ENCODE data around the gene CTBP2.

CTBP2 gene

DNA sequence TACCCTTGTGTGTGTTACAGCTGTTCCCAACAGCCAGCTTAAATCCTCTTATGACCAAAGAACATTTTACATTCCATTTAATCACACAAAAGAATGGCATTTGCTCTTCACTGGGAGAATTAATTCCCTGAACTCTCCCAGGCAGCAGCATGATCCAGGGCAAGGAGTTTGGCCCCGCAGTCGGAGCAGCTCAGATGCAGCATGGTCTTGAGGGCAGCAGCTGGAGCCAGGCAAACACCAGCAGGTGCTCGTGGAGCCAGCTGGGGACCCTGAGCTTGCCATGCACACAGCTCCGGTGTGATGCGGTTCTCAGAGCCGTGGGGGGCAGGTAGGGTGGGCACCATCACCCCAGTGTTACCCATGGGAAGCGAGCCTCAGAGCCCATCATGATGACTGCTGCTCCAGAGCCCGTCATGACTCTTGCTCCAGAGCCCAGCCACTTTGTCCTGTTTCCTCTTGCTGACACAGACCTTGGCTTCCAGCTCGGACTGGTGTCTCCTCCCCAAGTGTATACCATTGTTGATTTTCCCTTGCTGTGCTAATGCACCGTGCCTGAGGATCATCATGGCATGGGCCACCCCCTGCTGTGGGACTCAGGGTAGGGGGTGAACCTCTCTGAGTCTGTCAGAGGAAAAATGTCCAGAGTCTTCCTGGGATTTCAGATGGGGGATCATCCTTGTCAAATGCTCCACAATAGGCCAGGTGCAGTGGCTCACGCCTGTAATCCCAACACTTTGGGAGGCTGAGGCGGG is 142.6 kb downstream of the CTBP2 start:
- no peak for DNase-seq

DNA sequence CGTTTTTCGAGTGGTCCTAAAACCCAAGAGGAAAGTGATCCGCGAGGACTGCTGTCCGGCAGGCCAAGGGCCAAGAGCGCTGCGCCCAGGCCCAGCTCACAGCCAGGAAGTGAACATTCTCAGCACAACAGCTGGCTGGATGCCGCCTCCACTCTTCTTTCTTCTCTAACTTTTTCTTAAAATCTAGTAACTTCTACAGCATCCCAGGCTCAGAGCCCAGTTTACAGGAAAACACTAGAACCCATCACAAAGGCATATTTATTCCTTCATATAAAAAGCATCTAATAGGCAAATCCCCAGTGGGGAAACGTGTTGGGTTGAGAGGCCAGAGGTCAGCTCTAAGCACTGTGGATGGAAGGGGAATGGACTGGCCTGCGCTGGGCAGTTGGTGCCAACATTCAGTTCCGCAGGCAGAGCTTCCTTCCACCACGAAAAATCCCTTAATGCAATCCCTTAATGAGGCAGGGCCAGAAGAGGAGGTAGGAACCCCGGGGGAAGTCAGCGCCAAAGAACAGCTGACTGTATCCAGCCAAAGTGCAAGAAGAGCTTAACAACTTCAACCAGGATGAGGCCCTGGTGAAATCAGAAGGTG is 143.7 kb downstream of the CTBP2 start:
- no peak for DNase-seq

DNA sequence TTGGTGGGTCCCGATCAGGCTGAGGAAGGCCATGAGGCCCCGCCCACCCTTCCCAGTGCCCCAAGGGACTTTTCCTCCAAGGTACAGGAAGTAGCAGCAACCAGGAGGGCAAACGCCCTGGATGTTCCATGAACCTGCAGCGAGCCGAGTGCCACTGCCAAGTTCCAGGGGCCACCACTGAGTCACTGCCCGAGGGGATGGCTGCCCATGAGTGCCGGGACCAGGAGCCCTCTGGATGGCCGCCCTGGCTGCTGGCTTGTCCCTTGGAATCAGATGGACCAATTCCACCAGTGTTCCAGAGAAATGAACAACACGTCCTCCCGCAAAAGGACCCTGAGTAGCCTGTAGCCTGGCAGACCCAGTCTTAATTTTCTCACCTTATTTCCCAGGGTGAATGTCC is 144.2 kb downstream of the CTBP2 start:
- no peak for DNase-seq

DNA sequence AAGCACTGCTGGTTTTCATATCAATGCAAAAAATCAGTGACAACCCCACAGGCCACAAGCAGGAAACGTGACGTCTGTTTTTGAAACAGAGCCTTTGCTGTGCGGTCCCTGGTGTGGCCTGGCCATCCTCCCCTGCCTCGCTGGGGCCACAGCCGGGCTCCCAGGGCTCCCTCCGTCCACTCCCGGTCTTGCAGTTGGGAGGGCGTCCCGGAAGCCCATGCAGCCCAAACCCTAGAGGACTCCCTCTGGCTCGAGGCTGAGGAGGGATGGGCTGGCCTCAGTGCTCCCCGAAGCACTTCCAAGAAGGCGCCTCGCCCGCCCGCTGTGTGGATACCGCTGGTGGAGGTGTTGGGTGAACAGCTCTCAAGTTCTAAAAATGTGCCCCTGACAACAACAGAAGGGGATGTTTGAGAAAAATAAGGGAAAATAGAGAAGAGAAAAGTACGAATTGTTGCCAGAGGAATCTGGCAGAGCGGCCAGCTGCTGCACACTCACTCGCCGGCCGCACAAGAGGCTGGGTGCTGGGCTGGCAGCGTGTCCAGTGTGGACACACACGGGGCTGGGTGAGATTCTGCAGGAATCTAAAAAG is 144.9 kb downstream of the CTBP2 start:
- DNase-seq: no peak

DNA sequence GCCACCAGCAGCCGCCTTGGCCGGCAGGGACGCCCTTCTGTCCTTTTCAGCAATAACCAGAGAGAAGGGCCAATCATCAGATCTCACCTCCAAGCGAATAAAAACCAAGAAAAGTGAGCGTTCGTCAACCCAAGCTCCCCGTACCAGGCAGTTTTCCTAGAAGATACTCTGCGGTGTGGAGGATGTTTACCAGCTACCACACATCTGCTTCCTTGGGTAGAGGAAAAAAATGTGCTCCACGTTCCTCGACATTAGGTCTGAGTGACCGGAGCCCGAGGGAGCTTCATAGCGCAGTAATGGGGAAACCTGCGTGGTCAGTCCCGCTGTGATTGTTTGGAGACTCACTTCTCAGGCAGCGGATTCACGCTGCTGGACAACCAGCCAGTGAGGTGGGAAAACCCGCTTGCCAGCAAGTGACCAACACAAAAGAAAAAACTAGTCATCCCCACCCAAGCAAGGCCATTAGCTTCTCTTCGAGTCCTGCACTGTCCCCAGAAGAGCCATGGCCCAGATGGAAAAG is 145.5 kb downstream of the CTBP2 start:
- no peak for DNase-seq

DNA sequence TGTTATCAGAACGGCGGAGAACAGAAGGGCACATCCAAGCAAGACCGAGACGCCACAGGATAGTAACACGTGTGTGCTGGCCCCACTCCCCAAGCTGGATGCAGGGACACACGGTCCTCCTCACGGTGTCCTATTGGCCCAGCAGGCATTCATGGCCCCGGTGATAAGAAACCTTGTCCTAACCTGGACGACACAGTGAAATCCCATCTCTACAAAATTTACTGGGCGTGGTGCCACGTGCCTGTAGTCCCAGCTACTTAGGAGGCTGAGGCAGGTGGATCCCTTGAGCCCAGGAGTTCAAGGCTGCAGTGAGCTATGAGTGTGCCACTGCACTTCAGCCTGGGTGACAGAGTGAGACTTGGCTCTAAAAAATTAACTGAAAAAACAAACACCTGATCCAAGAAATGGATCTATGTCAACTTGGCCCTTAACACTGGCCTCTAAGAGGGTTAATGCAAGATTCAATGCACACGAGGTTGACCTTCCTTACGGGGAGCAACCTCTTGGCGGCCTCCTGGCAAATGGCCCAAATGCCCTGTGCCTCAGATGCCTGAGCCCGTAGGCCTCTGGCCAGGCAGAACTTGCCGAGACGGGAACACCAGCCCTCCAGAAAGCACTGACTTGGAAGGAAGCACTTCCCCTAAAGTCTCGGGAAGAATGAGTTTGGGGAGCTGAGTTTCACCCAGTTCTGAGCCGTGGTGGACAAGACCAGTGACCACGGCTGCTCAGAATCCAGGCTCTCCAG is 146.1 kb downstream of the CTBP2 start:
- no peak for DNase-seq

DNA sequence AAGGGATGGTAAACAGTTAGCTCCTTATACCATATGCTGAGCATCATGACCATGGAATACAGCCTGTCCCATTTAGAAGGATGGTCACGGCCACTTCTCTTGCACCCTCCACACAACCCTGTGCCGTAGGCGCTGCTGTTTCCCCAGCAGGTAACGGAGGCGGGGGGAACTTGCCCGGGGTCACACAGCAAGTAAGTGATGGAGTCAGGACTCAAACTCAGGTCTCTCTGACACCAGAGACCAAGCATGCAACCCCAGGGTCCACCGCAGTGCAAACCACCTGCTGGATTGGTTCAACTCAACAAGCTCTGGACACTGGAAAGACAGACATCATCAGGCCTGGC is 146.9 kb downstream of the CTBP2 start:
- no peak for DNase-seq

DNA sequence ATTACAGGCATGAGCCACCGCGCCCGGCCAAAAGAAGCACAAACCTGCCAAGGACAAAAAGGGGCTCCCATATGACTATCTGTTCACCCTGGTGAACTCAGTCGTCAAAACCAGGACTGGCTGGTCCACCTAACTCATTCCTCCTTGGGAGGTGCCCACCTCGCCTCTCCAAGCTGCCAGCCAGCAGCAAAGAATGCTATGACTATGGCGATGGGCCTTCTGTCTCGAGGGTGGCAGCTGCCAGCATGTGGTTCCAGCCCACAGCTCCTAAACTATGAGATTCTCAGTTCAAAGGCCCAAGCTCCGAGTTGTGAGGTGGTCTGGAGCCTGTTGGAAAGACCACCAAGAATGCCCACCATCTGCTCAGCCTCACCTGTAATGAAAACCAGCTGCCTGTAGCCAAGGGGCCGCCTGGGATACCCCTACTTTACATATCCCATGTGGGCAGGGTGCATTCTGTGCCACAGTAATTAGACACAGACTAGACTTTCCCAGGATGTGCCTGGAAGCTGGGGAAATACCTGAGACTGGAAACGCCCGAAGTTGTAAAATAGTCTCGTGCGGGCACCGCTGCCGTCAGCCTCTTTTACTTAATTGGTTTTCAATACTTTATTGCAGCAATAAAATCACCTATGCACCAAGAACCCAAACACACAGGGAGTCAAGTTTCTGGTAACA is 147.4 kb downstream of the CTBP2 start:
- no peak for DNase-seq

DNA sequence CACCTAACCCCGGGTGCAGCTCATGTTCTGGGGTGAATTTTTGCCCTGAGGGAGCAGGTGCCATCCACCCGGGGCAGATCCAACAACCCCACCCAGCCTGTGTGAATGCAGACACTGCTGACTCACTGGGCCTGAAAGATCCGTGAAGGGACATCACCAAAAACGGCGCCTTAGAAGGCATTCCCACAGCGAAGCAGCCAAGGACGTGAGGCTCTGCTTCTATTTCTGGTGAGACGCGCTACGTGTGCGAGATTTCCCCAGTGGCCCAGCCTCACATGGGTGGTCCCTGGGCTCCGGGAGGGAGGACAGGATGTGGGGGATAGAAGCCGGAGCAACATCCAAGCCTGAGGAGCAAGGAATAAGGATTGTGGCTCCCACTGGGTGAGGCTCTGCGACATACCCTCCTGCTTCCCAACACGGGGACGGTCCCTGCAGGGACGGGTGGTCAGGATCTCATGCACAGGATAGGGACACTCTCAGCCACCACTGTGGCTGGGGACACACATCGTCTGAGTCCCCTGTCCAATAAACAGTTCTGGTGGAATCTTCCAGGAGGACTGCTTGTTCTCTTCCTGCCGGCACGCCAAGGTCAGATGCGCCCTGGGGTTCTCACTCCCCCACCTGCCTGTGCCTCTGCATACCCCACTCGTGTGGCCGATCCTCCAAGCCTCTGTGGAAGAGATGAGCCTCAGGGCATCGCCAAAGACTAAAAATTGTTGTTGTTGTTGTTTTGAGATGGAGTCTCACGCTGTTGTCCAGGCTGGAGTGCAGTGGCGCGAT is 148.2 kb downstream of the CTBP2 start:
- DNase-seq: no peak

DNA sequence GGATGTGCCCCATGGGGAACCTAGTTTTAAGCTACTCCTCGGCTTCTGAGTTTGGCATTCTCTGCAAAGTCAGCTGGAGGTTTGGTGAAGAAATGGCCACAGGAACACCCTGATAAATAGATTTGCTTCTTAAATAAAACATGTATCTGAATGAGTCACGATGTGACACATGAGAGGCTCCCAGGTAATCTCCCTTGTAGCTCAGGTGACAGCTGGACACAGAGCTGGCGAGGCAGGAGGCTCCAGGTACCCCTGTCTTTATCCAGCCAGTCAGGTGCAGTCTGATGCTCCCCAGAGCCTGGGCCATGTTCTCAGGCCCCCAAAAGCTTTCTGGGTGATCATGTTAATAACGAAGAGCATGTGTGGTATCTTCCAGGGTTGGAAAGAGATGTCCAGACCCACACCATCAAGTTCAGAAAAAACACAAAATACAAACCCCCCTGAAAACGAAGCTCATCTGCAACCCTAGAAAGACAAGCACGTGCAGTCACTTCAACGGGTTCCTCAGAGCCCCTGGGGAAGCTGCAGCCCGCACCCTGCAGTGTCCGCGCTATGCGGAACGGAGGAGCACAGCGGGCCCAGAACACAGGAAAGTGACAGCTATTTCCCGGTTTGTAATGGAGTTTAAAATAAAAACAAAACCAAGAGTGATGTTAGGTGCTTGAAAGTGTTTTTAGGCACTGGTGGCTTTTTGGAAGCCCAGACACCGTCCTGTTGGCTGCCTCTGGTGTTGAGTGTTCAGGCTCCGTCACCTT is 149.0 kb downstream of the CTBP2 start:
- DNase-seq: no peak

DNA sequence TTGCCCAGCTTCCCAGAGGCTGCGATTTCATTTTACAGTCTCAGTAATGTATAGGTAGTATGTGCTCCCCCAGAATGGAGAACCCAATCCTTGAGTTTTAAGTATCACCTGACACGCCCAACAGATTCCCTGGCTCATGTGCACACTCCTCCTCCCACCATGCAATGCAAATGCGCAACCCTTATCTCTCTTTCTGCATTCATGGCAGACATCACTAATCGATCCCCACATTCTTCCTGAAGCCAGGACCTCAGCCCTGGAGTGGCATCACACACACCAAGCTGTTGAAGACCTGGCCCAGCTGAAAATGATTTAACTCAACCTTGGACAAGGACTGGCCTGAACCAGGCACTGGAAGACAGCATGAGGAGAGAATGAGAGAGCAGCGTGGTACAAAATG is 150.0 kb downstream of the CTBP2 start:
- no peak for DNase-seq

DNA sequence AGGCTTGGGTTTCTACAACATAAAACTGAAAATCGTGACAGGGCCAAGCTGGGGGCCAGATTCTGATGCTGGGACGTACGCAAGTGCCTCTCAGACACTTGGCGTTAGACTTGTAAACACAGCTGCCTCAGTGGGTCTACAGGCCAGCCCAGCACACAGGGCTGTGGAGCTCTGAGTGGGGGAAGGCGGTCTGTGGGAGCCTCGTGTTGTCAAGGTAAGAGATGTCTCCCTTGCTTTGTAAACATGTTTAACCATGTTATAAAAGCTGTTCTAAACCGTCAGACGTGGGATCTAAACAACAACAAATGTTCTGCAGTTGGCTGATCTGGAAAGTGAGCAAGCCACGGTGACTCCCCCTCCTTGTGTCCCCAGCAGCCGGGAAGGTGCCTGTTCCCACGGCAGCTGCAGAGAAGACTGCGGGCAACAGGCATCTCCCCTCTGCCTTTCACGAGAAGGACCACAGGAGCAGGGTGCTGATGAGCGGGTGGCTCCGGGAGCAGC is 150.7 kb downstream of the CTBP2 start:
- DNase-seq: no peak

DNA sequence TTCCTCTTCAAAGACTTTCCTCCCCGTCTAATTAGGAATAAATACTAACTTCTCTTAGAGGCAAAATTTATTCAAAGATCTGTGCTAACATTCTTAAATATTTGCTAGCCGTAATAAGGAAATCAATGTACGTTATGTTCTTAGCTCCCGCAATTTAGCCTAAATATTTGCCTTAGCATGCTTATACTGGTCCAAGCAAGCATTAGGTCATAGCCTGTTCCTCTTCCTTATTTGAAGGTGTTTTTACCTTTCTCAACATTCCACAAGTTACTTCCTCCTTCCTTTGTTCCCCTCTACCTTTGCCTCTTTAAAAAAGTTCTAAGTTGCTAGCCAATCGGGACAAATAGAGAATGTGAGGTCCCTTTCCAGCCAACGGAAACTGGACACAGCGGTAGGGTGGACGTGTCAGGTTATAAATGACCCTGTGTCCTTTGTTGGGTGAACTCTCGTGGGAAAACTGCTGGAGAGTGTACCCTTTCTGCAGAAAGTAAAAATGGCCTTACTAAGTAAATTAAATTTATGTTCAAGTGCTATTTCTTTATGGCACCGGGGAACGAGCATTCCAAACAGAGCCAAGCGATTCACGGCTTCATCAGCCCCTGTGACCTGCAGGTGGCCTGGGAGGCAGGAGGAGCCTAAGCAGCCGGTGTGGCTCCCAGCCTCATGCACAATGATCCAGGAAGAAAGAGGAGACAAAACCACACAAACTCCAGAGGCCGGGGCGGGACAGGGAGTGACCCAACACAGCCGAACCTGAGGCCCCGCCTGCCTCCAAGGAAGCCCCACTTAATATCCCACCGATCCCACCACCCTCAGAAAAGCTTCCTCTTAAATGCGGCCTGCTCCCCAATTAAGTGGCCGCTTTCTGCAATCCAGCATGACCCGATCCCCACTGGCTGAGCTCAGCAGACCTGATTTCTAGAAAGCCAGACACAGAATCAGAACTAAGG is 151.4 kb downstream of the CTBP2 start:
- DNase-seq: no peak

DNA sequence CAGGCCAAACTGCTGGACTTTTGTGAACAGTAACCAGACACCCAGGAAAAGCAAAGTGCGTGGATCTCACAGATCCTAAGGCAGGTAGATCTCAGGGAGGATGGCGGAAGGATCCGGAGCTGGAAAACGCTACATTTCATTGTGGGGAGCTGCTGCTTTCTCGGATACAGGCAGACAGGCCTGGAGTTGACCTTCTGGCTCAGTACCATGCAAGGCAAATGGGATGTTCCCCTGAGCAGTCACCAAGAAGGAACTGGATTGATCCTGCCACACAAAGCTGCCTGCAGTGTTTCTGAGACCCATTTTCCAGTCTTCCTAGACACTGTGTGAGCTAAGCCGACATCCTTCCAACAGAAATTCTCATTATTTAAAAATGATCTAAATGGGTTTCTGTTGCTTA is 152.9 kb downstream of the CTBP2 start:
- no peak for DNase-seq

DNA sequence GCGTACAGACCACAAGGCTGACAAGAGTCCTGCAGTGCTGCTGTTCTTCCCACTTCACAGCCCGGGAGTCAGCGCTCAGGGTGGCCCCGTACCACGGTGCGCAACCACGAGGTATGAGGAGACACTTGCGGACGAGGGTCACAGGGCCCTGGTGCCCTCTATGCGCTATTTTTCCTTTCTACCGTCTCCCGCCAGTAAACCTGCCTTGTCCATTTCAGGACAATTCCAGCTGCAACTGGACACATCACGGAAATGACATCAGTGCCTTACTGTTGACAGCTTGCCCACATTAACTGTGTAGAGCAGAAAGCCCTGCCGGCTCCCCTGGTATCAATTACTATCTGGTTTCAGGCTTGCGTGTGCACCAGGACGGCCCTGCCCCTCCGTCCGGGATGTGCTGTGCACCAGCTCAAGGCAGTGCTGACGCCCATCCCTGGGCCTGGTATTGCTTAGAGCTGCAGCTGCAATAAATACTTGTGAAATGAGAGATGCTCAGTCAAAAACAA is 153.4 kb downstream of the CTBP2 start:
- DNase-seq: no peak

DNA sequence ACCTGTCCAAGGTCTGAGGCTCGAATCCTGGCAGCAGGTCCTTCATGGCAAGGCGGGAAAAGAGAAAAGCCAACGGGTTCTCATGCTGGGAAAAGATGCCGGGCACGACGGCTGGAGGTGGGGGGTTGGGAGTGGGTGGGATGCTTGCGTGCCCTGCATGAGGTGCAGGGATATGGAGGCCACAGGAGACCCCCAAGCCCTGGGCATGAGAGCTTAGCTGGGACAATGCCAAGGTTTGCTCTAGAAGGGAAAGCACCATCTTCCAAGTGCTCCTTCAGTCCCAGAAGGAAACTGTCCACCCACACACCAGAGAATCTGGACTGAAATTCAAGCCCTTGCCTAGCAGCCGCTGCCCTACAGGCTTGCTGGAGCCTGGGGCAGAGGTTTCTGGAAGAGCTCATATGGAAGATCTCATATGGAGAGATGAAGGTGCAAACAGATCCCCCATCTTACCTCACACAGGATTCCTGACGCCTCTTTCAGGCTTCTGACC is 154.1 kb downstream of the CTBP2 start:
- DNase-seq: no peak

DNA sequence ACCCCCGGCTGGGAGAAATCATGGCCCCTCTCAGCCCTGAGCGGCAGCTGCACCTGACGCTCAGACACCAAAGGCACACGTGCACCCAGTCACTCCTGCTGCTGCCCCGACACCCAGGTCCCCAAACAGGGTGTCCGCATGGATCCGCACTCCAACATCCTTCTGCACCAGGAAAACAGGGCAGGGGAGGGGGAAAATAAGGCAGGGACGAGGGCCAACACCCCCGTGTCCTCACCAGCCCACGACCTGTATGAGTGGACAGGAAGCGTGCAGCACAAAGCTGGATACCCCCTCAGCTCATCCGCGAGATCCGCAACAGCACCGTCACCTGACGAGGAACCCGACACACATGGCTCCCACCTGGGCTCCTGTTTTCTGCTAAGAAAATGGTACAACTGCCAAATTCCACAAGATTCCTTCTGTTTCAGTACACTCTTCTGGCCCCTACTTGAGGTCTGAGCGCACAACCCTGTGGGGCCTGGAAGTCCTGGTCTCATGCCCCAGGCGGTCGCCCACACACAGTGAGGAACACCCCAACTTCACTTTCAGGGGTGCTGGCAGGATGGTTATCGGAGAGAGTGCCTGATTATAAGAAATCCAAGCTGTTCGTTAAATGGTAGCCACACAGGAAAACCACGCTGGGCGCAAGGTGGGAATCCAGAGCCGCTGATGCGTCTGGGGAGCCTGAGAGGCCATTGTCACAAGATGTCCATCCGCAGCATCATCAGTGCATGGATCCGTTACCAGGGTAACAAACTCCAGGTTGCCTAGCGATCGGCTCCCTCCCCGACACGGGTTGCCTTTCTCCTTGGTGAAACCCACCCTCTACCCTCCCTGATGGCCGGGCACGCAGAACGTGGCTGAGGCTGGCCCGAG is 154.8 kb downstream of the CTBP2 start:
- DNase-seq: no peak

DNA sequence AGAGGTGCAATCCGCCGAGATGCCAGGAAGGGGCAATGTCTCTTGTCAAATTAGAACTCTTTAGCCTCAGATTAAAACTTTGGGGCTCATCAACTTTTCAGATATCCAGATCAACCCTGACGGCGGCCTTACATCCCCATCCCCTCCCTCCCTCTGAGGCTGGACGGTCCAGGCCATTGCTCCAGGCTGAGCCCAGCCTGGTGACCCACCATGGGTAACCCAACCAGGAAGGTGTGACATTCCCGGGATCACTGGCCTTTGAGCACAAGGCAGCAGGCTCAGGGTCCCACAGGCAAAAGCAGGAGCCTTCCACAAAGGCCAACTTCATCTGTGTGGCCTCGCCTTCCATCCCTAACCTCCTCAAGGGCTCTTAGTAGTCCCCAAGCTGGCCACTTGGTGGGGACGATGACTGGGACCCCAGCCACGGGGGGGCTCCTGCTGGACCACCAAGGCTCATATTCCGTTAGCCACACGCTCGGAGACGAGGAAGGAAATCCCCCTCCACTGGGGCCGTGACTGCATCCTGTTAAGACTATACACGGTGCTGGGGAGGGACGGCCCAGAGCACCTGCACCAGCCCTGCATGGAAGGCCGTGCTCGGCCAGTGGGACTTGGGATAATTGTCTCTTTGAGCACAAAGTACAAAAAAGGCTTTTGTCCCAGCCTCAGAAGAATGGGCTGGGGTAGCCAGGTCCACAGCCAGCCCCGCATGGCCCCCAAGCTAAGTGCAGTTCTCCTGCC is 155.6 kb downstream of the CTBP2 start:
- DNase-seq: no peak

Data from NCI-H446 (cell line).